NCI-H1436 (cell line): Measurements from ENCODE around the gene PTGER3.
"Not testable (repeated sequence)": the region's sequence is repeated elsewhere in the genome, so short reads cannot be mapped to it uniquely, and the experiment has no call there.

Experiments used
- DNase-seq: peaks from one replicate; lab custom pipeline; 2025; lab: John Stamatoyannopoulos, UW

PTGER3 gene

DNA sequence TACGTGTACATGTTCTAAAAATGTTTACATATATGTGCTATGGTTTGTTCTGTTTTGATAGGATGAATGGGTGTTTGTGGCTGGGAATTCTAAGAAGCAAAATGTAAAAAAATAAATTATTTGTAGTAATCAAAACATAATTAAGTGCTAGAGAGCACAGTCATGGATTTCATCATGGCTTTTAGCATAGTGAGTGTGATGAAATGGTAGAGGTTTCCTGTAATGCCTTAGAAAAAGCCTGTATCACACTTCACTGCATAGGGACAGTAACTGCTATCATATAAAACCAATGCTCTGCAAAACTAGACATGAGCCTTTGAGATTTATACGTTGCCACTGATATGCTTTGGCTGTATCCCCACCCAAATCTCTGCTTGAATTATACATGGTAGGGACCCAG lies 99.8 kb downstream of the PTGER3 start:
- DNase-seq, result no peak

DNA sequence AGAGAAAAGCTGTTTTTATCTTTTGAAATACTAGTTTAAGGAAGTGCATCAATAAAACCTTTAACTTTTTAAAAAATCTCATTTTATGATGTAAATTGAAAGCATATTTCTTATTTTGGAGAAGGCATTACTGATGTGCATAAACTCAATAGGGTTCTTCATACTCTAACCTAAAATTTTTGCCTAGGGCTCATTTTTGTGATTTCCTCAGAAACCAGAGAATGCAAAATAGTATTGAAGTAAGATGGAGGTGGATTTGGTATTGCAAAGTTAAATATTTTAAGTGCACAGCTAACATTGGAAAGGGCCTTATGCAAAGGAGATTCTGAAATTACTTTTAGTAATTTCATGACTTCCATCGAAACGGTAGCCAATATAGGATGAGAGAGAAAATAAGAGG lies 101.9 kb downstream of the PTGER3 start:
- DNase-seq, result no peak

DNA sequence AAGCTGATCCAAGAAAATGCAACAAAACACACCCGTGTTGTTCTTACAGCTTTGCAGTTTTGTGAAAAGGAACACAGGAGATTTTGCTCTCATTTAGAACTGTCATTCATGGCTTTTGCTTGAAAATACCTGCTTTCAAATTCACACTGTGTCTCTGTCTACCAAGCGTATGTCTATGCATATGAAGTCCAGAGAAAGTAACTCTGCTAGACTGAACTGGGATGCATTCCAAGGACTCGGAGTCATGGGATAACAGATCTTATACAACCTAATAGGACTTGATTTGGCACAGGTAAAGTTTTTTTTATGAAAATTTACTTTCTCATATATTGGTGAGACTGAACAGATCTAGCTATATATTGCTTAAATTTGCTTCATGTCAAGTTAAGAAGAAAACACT lies 102.4 kb downstream of the PTGER3 start:
- DNase-seq, result no peak

DNA sequence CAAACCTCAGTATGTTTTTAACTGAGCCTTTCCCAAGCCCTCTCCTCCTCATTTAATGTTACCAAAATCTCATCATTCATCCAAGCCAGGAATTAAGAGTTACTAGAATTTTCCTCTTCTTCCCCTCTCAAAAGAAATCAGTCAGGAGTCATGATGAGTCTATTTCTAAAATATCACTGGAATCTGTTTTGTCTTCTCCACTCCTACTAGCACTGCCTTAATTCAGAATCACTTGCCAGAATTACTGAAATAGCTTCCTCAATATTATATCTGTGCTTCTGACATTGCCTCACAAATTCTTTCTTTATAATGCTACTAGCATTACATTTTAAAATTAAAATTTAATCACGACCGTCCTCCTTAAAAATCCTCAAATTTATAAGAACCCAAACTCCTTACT lies 106.1 kb downstream of the PTGER3 start:
- DNase-seq, result no peak

DNA sequence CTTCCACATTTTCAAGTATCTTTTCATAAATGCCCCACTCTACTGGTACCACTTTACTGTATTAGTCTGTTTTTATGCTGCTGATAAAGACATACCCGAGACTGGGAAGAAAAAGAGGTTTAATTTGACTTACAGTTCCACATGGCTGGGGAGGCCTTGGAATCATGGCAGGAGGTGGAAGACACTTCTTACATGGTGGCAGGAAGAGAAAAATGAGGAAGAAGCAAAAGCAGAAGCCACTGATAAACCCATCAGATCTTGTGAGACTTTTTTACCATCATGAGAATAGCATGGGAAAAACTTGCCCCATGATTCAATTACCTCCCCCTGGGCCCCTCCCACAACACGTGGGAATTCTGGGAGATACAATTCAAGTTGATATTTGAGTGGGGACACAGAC lies 107.2 kb downstream of the PTGER3 start:
- not testable (repeated sequence) for DNase-seq

DNA sequence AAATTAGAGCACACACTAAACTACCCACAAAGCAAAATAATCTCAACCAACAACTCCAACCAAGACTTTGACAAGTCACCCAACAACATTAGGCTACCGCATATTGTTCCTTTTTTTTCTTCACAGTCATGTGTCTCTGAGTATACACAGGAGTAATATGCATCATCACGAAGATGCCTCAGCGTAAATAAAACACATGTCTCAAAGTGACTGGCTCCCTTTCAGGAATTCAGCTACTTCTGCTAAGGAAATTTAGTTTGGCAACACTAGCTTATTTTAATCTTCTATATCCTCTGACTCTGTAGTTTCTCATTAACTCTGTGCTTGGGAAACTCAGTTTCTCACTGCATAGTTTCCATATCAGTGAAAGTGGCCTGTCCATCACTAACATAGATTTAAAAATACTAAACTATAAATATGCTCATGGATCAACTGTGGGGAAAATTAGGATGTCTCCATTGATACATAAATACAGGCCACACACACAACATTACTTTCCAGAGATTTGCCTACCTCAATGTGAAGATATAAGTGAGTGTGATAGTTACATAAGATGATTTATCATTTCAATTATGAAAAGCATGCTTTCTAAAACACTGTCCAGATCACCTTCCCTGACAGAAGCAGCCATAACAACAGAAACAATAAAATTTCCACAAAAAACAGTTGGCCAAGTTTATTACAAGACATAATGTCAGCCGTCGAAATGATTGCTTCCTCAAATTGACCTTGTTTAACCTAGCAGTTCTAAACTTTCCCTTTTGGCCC lies 113.2 kb downstream of the PTGER3 start:
- no peak for DNase-seq

DNA sequence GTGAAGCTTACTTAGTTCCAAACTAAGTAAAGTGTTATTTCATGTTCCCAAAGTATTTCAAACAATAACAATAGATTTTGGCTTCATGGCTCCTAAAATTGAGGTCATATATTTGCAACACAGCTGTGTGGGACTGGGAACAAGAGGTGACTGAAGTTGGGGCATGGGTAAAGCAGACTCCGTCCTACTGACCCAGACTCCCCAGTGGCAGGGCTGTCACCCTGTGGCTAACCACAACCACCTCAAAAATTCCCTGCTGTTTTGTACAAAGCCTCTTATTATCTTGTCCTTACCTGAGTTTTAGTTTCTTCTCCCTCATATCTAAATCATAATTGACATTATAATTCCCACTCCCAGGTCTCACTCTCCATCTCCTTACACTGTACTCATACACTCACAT lies 117.6 kb downstream of the PTGER3 start:
- no peak for DNase-seq

DNA sequence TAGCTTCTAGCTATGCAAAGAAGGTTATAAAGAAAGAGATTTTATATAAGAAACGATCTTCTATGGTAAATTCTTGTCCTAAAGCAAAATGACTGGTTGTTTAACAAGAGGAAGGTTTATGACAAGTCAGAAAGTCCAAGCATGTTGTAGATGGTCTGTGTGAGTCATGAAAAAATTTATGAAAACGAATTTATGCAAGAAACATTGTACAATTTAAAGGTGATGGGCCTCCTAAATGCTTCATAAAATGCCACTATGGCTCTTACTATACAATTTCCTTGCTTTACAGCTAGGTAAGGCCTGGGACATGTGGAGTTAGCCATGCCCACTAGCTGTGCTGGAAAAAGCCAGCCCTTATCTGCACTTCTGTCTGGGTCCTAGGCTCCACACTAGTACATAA lies 125.4 kb downstream of the PTGER3 start:
- DNase-seq, result no peak
